ENCODE results near the gene ABCC8. TPM values are rescaled to one million over a fixed set of nuclear protein-coding genes. Genes with fewer than 3 reads are reported as not detected.
A peak's percentile ranks its signal among the peaks of the same experiment; 100 is the strongest.

ABCC8 gene
- total and polyA plus RNA-seq, 5 donors from 2014 or later: not detected

GRCh38 chr11:17510507-17511206, 34.0 kb upstream of the ABCC8 start:
- H3K27ac Mint-ChIP-seq: no peak overlapping the region
- H3K4me3 Mint-ChIP-seq: no peak overlapping the region

GRCh38 chr11:17508791-17509190, 32.1 kb upstream of the ABCC8 start:
- Histone ChIP-seq H3K9me3 (ENCODE audit: control insufficient read depth in 2 of 2, low read length in 2 of 2) (no peaks in the 10 kb centered on the region), H3K27ac (ENCODE audit: insufficient read depth, low read length, poor library complexity, severe bottlenecking) (no peak overlapping the region), H3K4me3 (ENCODE audit: low read depth, low read length) (no peak overlapping the region), H3K36me3 (ENCODE audit: control insufficient read depth, insufficient read depth, low read length) (no peaks in the 10 kb centered on the region), H3K4me1 (ENCODE audit: control insufficient read depth, insufficient read depth, low read length, poor library complexity, severe bottlenecking) (no peaks in the 10 kb centered on the region), H3K27me3 (ENCODE audit: control insufficient read depth, insufficient read depth, low read length) (peaks cover 3% of the 10 kb centered on the region)
- Mint-ChIP-seq H3K27me3 (peaks cover 10% of the 10 kb centered on the region), H3K4me3 (no peak overlapping the region), H3K4me1 (no peaks in the 10 kb centered on the region), H3K9me3 (no peaks in the 10 kb centered on the region), H3K36me3 (no peaks in the 10 kb centered on the region), H3K27ac (no peak overlapping the region)
- ATAC-seq (ENCODE audit: low read depth in 2 of 2): no peak
- no peak for DNase-seq

More at GRCh38 chr11:17510507-17511206, 34.0 kb upstream of the ABCC8 start:
- ATAC-seq (ENCODE audit: low read depth in 2 of 2) (no peak), DNase-seq (no peak)
- H3K27ac ChIP-seq (ENCODE audit: insufficient read depth, low read length, poor library complexity, severe bottlenecking): no peak overlapping the region
- no peaks in the 10 kb centered on the region for H3K4me1 ChIP-seq (ENCODE audit: control insufficient read depth, insufficient read depth, low read length, poor library complexity, severe bottlenecking)
- H3K4me3 ChIP-seq (ENCODE audit: low read depth, low read length): no peak overlapping the region
- H3K36me3 ChIP-seq (ENCODE audit: control insufficient read depth, insufficient read depth, low read length): no peaks in the 10 kb centered on the region
- H3K9me3 ChIP-seq (ENCODE audit: control insufficient read depth in 2 of 2, low read length in 2 of 2): no peaks in the 10 kb centered on the region
- Mint-ChIP-seq H3K27me3 (peaks cover 4% of the 10 kb centered on the region), H3K36me3 (no peaks in the 10 kb centered on the region), H3K4me1 (no peaks in the 10 kb centered on the region), H3K9me3 (no peaks in the 10 kb centered on the region)
- H3K27me3 ChIP-seq (ENCODE audit: control insufficient read depth, insufficient read depth, low read length): peaks cover 3% of the 10 kb centered on the region

GRCh38 chr11:17508306-17508705, 31.7 kb upstream of the ABCC8 start:
- H3K9me3 ChIP-seq (ENCODE audit: control insufficient read depth in 2 of 2, low read length in 2 of 2): no peaks in the 10 kb centered on the region
- peaks cover 10% of the 10 kb centered on the region for H3K27me3 Mint-ChIP-seq
- ATAC-seq (ENCODE audit: low read depth in 2 of 2) (no peak), DNase-seq (no peak)
- no peak overlapping the region for H3K27ac Mint-ChIP-seq
- no peaks in the 10 kb centered on the region for H3K4me1 Mint-ChIP-seq
- H3K4me1 ChIP-seq (ENCODE audit: control insufficient read depth, insufficient read depth, low read length, poor library complexity, severe bottlenecking): no peaks in the 10 kb centered on the region
- peaks cover 3% of the 10 kb centered on the region for H3K27me3 ChIP-seq (ENCODE audit: control insufficient read depth, insufficient read depth, low read length)
- H3K36me3 ChIP-seq (ENCODE audit: control insufficient read depth, insufficient read depth, low read length): no peaks in the 10 kb centered on the region
- no peak overlapping the region for H3K4me3 Mint-ChIP-seq
- H3K27ac ChIP-seq (ENCODE audit: insufficient read depth, low read length, poor library complexity, severe bottlenecking): no peak overlapping the region
- no peaks in the 10 kb centered on the region for H3K36me3 Mint-ChIP-seq
- no peak overlapping the region for H3K4me3 ChIP-seq (ENCODE audit: low read depth, low read length)
- H3K9me3 Mint-ChIP-seq: no peaks in the 10 kb centered on the region

- no peaks in the 10 kb centered on the region for H3K36me3 ChIP-seq (ENCODE audit: control insufficient read depth, insufficient read depth, low read length)
- Mint-ChIP-seq H3K36me3 (no peaks in the 10 kb centered on the region), H3K27ac (no peak overlapping the region), H3K9me3 (no peaks in the 10 kb centered on the region), H3K4me3 (no peak overlapping the region), H3K4me1 (no peaks in the 10 kb centered on the region), H3K27me3 (peaks cover 10% of the 10 kb centered on the region)
- no peaks in the 10 kb centered on the region for H3K9me3 ChIP-seq (ENCODE audit: control insufficient read depth in 2 of 2, low read length in 2 of 2)
- H3K4me3 ChIP-seq (ENCODE audit: low read depth, low read length): no peak overlapping the region
- peaks cover 3% of the 10 kb centered on the region for H3K27me3 ChIP-seq (ENCODE audit: control insufficient read depth, insufficient read depth, low read length)
- ATAC-seq (ENCODE audit: low read depth in 2 of 2) (no peak), DNase-seq (no peak)
- H3K27ac ChIP-seq (ENCODE audit: insufficient read depth, low read length, poor library complexity, severe bottlenecking): no peak overlapping the region
- no peaks in the 10 kb centered on the region for H3K4me1 ChIP-seq (ENCODE audit: control insufficient read depth, insufficient read depth, low read length, poor library complexity, severe bottlenecking)
These were observed 31.1 kb upstream of the ABCC8 start for GRCh38 chr11:17507773-17508172.

- H3K9me3 ChIP-seq (ENCODE audit: control insufficient read depth in 2 of 2, low read length in 2 of 2): no peaks in the 10 kb centered on the region
- H3K27ac ChIP-seq (ENCODE audit: insufficient read depth, low read length, poor library complexity, severe bottlenecking): no peak overlapping the region
- no peak overlapping the region for H3K4me3 Mint-ChIP-seq
- peaks cover 3% of the 10 kb centered on the region for H3K27me3 ChIP-seq (ENCODE audit: control insufficient read depth, insufficient read depth, low read length)
- H3K27me3 Mint-ChIP-seq: peaks cover 10% of the 10 kb centered on the region
- ATAC-seq (ENCODE audit: low read depth in 2 of 2) (no peak), DNase-seq (no peak)
- H3K4me1 ChIP-seq (ENCODE audit: control insufficient read depth, insufficient read depth, low read length, poor library complexity, severe bottlenecking): no peaks in the 10 kb centered on the region
- H3K36me3 Mint-ChIP-seq: no peaks in the 10 kb centered on the region
- no peak overlapping the region for H3K4me3 ChIP-seq (ENCODE audit: low read depth, low read length)
- no peak overlapping the region for H3K27ac Mint-ChIP-seq
- no peaks in the 10 kb centered on the region for H3K9me3 Mint-ChIP-seq
- no peaks in the 10 kb centered on the region for H3K4me1 Mint-ChIP-seq
- no peaks in the 10 kb centered on the region for H3K36me3 ChIP-seq (ENCODE audit: control insufficient read depth, insufficient read depth, low read length)
These were observed 30.3 kb upstream of the ABCC8 start for GRCh38 chr11:17506942-17507341.

- Histone ChIP-seq H3K27me3 (ENCODE audit: control insufficient read depth, insufficient read depth, low read length) (peaks cover 3% of the 10 kb centered on the region), H3K9me3 (ENCODE audit: control insufficient read depth in 2 of 2, low read length in 2 of 2) (no peaks in the 10 kb centered on the region), H3K36me3 (ENCODE audit: control insufficient read depth, insufficient read depth, low read length) (no peaks in the 10 kb centered on the region), H3K4me1 (ENCODE audit: control insufficient read depth, insufficient read depth, low read length, poor library complexity, severe bottlenecking) (no peaks in the 10 kb centered on the region), H3K4me3 (ENCODE audit: low read depth, low read length) (no peak overlapping the region), H3K27ac (ENCODE audit: insufficient read depth, low read length, poor library complexity, severe bottlenecking) (no peak overlapping the region)
- no peak for DNase-seq
- no peak for ATAC-seq (ENCODE audit: low read depth in 2 of 2)
- Mint-ChIP-seq H3K36me3 (no peaks in the 10 kb centered on the region), H3K4me3 (no peak overlapping the region), H3K27ac (no peak overlapping the region), H3K4me1 (no peaks in the 10 kb centered on the region), H3K9me3 (no peaks in the 10 kb centered on the region), H3K27me3 (peaks cover 10% of the 10 kb centered on the region)
These were observed 29.7 kb upstream of the ABCC8 start for GRCh38 chr11:17506314-17506713.

- no peaks in the 10 kb centered on the region for H3K36me3 ChIP-seq (ENCODE audit: control insufficient read depth, insufficient read depth, low read length)
- H3K4me3 ChIP-seq (ENCODE audit: low read depth, low read length): no peak overlapping the region
- DNase-seq: no peak
- H3K27ac ChIP-seq (ENCODE audit: insufficient read depth, low read length, poor library complexity, severe bottlenecking): no peak overlapping the region
- Mint-ChIP-seq H3K27me3 (peaks cover 10% of the 10 kb centered on the region), H3K4me3 (no peak overlapping the region), H3K9me3 (no peaks in the 10 kb centered on the region), H3K4me1 (no peaks in the 10 kb centered on the region), H3K27ac (peak overlapping the region in 1 of 3 donors; percentile 56), H3K36me3 (no peaks in the 10 kb centered on the region)
- no peak for ATAC-seq (ENCODE audit: low read depth in 2 of 2)
- no peaks in the 10 kb centered on the region for H3K9me3 ChIP-seq (ENCODE audit: control insufficient read depth in 2 of 2, low read length in 2 of 2)
- no peaks in the 10 kb centered on the region for H3K4me1 ChIP-seq (ENCODE audit: control insufficient read depth, insufficient read depth, low read length, poor library complexity, severe bottlenecking)
- peaks cover 3% of the 10 kb centered on the region for H3K27me3 ChIP-seq (ENCODE audit: control insufficient read depth, insufficient read depth, low read length)
These were observed 28.5 kb upstream of the ABCC8 start for GRCh38 chr11:17505146-17505545.

Measured in CD4-positive, CD25-positive, alpha-beta regulatory T cell (primary cell).